Stimulated activated CD8-positive, alpha-beta memory T cell treated with anti-CD3 and anti-CD28 coated beads, Interleukin-7, amount 100 ng/mL, for 48 hours (primary cell): Measurements from ENCODE around the gene PFKP.
A peak's percentile ranks its signal among the peaks of the same experiment; 100 is the strongest.
"Not testable (repeated sequence)": the region's sequence is repeated elsewhere in the genome, so short reads cannot be mapped to it uniquely, and the experiment has no call there.

Source experiments
- DNase-seq, 2 donors: peaks; one replicate each; pipeline ENCODE4 v3.0.0-alpha.2; 2020; ENCODE audit warnings: low read depth in 1 of 2; ENCODE audit errors: extremely low read depth in 1 of 2

PFKP gene

DNA sequence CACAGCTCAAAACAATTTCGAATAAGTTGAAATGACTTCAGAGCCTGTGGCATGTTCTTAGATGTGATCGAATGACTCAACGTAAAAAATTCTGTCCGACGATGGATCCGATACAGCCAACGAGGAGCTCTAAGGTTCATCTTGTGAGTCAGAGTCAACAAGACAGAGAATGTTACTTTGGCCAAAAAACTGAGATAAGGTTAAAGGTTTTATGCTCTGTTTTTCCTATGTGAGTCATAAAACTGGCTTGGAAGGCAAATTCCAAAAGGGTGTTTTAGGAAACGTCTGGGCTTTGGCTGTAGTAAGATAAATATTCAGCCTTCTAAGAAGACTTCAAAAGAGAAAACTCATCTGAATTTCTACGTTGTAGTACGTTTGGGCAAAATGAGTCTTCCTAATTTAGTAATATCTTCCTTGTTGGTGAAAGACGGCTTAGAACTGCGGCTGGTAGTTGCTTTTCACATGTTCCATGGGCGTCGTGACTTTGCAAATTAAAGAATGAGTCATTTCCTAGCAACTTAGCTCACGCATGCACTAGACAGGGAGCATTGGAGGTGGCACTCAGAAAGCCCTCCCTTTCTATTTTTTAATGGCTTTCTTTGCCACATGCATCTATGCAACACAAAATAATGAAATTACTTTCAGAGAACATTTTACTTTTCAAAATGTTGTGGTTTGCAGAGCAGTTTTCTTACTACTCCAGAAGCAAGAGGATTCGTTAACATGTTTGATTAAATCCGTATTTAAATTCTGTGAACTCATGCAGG, 28.2 kb downstream of the PFKP start:
- peak in 1 of 2 donors; percentile 51 for DNase-seq

GRCh38 chr10:3096149-3096548, 28.8 kb downstream of the PFKP start:
- no peak for DNase-seq

- DNase-seq: no peak
These were observed 29.8 kb downstream of the PFKP start for GRCh38 chr10:3097160-3097559.

- DNase-seq: no peak
These were observed 31.3 kb downstream of the PFKP start for GRCh38 chr10:3098689-3099088.

DNA sequence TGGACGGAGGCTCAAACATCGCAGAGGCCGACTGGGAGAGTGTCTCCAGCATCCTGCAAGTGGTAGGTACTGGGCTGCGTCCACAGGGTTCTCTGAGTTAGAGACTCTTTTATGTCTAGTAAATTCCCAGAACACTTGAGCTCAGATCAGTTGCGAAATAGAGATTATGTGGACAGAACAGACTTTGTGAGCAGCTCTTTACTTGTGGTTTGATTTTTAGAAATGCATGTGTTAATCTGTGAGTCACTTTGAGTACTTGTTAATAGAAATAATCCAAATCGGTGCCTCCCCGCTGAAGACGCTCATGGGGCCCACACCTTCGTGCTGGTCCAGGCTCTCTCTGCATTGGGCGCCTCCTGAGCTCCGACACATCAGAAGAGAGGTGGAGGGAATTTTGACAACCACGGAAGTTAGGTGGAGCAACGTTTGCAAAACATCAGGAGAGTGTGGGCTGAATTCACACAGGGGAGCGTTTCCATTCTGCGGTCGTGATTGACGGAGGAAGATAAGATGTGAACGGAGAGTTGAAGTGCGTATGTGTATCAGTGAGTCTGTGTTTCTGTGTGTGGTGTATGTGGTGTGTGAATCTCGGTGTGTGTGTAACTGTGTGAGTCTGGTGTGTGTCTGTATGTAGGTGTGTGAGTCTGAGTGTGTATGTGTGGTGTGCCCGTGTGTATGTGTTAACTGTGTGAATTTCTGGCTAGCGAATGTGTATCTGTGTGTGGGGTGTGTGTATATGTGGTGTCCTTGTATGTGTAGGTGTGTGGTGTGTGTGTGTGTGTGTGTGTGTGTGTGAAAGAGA, 32.1 kb downstream of the PFKP start:
- DNase-seq: no peak

- no peak for DNase-seq
These were observed 32.9 kb downstream of the PFKP start for GRCh38 chr10:3100093-3100792.

DNA sequence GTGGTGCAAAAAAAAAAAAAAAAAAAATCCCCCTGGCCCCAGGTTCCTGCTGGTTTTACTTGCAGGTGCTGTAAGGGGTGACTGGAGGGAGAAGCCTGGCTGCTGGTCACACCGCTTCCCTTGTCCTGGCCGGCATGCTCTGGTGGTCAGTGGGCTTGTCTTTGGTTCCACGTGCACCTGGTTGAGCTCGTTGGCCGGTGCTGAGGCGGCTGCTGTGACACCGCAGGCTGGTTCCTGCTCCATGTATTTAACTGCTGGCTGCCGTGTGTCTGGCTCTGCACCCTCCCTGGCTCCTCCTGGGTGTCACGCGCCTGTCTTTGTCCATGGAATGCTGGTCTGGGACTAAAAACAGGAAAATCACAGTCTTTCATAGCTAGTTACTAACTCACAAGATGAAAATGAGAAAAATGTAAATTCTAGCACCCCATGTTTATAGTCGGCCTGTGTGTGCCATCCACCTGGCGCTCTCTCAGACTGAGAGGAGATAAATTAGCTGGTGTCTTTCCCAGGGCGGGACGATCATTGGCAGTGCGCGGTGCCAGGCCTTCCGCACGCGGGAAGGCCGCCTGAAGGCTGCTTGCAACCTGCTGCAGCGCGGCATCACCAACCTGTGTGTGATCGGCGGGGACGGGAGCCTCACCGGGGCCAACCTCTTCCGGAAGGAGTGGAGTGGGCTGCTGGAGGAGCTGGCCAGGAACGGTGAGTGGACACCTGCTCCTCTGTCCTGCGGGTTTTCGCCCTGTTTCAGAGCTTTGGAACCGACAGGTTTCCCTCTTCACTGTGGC, 33.7 kb downstream of the PFKP start:
- DNase-seq: no peak

GRCh38 chr10:3102720-3103427, 35.5 kb downstream of the PFKP start:
- DNase-seq: no peak

DNA sequence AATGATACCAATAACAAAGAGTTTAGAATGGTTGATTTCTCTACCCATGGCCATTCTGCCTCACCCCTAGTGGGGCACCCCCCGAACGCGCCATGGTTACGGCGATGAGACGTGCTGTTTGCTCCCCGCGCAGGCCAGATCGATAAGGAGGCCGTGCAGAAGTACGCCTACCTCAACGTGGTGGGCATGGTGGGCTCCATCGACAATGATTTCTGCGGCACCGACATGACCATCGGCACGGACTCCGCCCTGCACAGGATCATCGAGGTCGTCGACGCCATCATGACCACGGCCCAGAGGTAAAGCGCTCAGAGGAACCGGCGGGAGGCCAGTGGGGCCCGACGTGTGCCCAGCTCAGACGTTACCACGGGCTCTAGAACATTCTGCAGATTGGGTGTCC, 36.3 kb downstream of the PFKP start:
- DNase-seq: no peak

DNA sequence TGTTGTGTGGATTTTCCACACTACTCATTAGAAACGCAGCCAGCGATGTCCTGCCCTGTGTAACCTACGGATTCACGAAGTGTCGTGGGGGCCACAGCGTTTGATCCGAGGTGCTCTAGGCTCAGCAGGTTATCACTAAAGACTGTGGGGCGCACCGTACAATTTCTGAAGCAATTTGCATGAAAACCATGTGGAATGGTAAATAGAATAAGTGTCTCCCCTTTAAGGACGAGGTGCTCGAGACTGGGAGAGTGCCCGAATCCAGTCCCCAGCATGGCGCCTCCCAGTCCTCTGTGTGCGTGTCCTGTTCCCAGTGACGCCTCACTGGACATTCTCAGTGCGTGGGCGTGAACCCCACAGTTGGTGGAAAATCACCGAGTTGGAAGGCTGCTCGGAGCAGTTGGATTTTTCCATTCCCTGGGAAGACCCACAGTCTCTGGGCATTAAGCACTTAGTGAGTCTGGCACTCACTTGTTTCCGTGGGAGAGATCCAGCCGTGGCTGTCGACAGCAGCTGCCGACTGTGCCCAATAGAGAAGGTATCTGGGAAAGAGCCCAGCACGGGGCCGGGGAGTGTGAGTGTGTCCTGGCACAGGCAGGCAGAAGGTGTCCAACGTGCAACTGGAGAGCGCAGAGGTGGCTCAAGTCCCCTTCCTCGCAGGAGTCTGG, 37.0 kb downstream of the PFKP start:
- no peak for DNase-seq

DNA sequence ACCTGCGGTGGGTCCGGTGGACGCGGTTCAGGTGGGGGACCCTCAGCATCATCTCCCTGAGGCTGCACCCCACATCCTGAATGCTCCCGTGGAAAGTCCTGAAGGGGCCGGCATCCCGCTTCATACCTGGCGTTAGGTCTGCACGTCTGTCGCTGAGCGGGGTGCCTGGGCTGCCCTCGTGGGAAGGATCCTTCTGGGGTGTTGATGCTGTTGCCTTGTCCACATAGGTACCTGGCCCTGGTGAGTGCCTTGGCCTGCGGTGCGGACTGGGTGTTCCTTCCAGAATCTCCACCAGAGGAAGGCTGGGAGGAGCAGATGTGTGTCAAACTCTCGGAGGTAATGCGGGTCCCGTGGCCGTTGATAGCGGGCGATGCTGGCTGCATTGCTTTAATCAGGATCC, 37.8 kb downstream of the PFKP start:
- no peak for DNase-seq

- DNase-seq: no peak
These were observed 38.6 kb downstream of the PFKP start for GRCh38 chr10:3105905-3106304.

- not testable (repeated sequence) for DNase-seq
These were observed 39.0 kb downstream of the PFKP start for GRCh38 chr10:3106328-3106727.

DNA sequence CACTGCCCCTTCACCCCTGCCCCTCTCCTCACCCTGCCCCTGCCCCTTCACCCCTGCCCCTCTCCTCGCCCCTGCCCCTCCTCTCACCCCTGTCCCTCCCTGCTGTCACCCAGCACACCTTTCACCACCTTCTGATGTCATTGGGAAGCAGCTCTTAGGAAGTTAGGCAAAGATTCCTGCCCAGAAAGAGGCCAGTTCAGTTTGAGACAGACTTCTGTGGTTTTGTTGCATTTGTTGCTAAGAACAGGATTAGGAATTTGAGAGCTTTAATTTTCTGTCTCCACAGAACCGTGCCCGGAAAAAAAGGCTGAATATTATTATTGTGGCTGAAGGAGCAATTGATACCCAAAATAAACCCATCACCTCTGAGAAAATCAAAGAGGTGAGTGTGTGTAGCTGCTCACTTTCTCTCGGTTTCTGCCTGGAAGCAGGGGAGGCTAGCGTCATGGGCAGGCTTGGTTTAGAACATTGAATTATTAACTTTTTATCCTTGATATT, 39.6 kb downstream of the PFKP start:
- no peak for DNase-seq

DNA sequence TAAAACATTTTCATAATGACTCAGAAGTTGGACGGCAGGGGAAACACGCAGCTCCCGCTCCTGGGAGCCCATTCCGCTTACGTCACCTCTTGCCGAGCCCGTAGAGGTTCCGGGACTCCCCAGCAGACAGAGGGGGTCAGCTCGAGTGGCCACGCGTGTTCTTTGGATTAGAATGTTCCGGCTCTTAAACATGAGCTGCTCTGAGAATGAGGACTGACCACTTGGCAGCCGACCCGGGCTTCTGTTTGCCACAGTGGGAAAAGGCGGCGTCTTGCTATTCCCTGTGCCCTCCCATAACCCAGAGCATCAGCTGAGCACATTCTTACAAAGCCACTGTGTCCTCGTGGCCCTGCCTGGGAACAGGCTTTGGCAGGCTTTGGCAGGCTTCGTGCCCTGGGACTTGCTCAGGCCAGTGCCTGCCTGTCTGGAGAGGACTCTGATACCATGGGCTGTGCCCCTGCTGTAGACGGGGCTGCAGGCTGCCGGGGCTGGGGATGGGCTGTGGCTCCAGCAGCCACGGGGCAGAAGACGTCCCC, 40.1 kb downstream of the PFKP start:
- no peak for DNase-seq

DNA sequence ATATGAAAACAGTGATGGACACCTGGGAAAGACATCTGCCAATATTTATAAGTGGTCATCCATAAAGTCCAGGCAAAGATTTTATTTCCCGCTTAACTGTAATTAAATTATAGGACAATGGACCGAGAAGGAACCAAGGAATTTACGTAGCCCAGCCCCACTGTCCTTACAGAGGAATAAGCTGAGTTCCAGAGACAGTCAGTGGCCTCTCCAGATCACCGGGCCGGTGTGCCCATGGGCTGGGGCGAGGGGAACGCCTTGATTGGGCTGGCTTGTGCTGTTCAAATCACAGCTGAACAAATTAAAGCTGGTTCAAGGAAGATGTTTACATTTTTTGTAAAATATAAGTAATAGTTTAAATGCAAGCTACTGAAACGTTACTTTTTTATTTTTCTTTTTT, 40.7 kb downstream of the PFKP start:
- no peak for DNase-seq

- DNase-seq: no peak
These were observed 41.3 kb downstream of the PFKP start for GRCh38 chr10:3108575-3109105.

- DNase-seq: no peak
These were observed 41.8 kb downstream of the PFKP start for GRCh38 chr10:3109196-3109595.

DNA sequence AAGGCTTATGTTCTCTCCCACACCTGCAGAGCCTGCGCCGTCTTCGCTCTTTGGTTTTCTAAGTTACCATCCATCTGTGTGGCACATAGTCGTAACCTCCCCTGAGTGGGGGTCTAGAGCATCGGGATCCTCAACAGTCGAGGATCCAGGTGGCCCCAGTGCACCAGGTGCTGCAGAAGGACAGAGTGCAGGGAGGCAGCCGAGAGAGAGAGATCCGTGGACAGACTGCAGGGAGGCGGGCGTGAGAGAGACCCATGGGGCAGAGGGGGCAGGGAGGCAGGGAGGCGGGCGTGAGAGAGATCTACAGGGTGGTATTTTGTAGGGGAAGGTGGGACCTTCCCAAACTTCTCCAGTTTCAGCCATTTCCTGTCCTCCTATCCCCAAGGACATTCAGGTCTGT, 42.3 kb downstream of the PFKP start:
- no peak for DNase-seq
